Thymus (tissue), 11 donors: ENCODE measurements around the gene NUBPL. TPM values are rescaled to one million over a fixed set of nuclear protein-coding genes. Genes with fewer than 3 reads are reported as not detected.

Experiments used
- DNase-seq, 9 donors: peaks; one replicate each; pipeline ENCODE4 v3.0.0-alpha.2; 2013; ENCODE audit warnings: low spot score in 9 of 9, low read depth in 6 of 9, missing footprints in 1 of 9
- H3K27ac ChIP-seq, 2 donors: one replicate each; pipeline ENCODE4 v1.5.1; 2013; ENCODE audit warnings: control low read depth in 1 of 2, low read depth in 1 of 2, low read length in 1 of 2, mild to moderate bottlenecking in 1 of 2, moderate library complexity in 1 of 2
- H3K27me3 ChIP-seq, 2 donors: one replicate each; pipeline ENCODE4 v1.5.1; 2013; ENCODE audit warnings: low read length in 1 of 2; ENCODE audit not compliant: control insufficient read depth in 2 of 2, insufficient read depth in 1 of 2
- H3K36me3 ChIP-seq, 2 donors: one replicate each; pipeline ENCODE4 v1.5.1; 2013; ENCODE audit warnings: low read length in 1 of 2, mild to moderate bottlenecking in 1 of 2, moderate library complexity in 1 of 2; ENCODE audit not compliant: control insufficient read depth in 2 of 2, insufficient read depth in 2 of 2
- H3K4me1 ChIP-seq, 2 donors: one replicate each; pipeline ENCODE4 v1.5.1; 2013; ENCODE audit warnings: low read length in 2 of 2; ENCODE audit not compliant: control insufficient read depth in 2 of 2, insufficient read depth in 2 of 2
- H3K4me3 ChIP-seq, 2 donors: one replicate each; pipeline ENCODE4 v1.5.1; 2013; ENCODE audit warnings: low read length in 2 of 2, control low read depth in 1 of 2, mild to moderate bottlenecking in 1 of 2
- H3K9me3 ChIP-seq, 2 donors: one replicate each; pipeline ENCODE4 v1.5.1; 2013; ENCODE audit warnings: low read length in 1 of 2, mild to moderate bottlenecking in 1 of 2; ENCODE audit not compliant: control insufficient read depth in 2 of 2, insufficient read depth in 1 of 2
- WGBS: extraction: QIAGEN DNeasy Blood & Tissue Kit; methylation state at CpG from one replicate; pipeline ENCODE4 v1.1.7; 2013; 5-methylcytosine and 5-hydroxymethylcytosine counted together
- polyA plus RNA-seq: library from polyadenylated mRNA; stranded (reverse); fragments of 200-250 nt; gene quantifications from one replicate; pipeline ENCODE4 v1.2.3, GENCODE V29; 2013
- total RNA-seq: library from RNA; stranded (reverse); fragments of 120-200 nt; gene quantifications from one replicate; pipeline ENCODE4 v1.2.4, GENCODE V29; 2013
- donor health status: healthy.

Gene NUBPL
- total and polyA plus RNA-seq, 2 donors, result 7.4 to 14.2 TPM

DNA sequence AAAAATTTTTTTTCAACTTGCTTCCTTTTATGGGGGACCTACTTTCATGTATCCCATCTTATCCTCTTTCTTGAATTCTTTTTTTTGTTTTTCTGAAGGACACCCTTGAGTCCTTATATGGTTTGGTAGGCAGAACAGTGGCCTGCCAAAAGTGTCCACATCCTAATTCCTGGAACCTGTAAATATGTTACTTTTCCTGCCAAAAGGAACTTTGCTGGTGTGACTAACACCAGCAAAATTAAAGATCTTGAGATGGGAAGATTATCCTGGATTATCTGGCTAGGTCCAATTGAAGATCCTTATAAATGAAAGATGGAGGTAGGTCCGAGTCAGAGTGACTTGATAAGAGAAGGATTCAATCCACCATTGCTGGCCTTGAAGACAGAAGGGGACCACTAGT, 5.3 kb downstream of the NUBPL start:
- Histone ChIP-seq H3K36me3 (no peaks in the 10 kb centered on the region), H3K27ac (no peak overlapping the region), H3K4me3 (no peak overlapping the region), H3K4me1 (peaks cover 0 to 5% of the 10 kb centered on the region in 2 donors), H3K9me3 (no peaks in the 10 kb centered on the region), H3K27me3 (no peaks in the 10 kb centered on the region)
- DNase-seq, result no peak
- WGBS, result 98% methylated on average over 1 of the region's 1 CpG

DNA sequence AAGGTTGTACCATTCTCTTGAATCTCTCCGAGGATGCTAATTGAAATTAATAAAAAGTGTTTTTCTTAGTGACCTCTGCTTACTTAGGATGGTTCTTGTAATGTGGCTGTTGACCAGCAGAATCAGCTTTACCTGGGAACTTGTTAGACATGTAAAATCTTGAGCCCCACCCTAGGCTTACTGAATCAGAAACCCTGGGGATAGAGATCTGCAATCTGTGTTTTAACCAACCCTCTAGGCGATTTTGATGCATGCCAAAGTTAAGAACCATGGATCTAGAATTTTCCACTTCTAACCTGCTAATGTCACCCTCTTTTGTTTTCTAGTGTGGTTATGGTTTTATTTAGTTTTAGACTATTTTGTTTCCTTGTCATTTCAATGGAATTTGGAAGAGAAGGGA, 6.5 kb downstream of the NUBPL start:
- WGBS, result 97% methylated on average over 2 of the region's 2 CpGs
- DNase-seq, result no peak
- no peaks in the 10 kb centered on the region for H3K27me3 ChIP-seq
- H3K9me3 ChIP-seq, result no peaks in the 10 kb centered on the region
- no peaks in the 10 kb centered on the region for H3K4me1 ChIP-seq
- H3K36me3 ChIP-seq, result no peaks in the 10 kb centered on the region
- no peak overlapping the region for H3K4me3 ChIP-seq
- H3K27ac ChIP-seq, result peak overlapping the region in 1 of 2 donors; percentile 39

DNA sequence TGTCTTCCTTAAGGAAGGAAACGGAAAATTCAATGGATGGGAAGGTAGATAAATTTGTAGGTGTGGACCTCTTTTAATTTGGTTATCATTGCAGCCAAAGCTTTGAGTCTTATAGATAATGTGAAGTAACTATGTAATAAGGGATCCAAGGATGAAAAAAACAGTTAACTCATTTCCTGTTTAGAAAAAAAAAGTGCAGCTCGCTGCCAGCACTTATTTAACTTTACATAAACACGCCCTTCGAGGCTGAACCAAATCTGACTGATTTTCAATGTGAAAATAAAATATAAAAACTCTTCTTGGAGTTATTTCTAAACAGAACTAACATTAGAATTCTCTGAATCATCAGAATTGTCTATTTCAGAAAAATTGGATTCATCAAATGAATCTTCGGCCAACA, 7.0 kb downstream of the NUBPL start:
- DNase-seq, result no peak
- Histone ChIP-seq H3K36me3 (no peaks in the 10 kb centered on the region), H3K4me1 (no peaks in the 10 kb centered on the region), H3K4me3 (no peak overlapping the region), H3K27ac (peak overlapping the region in 1 of 2 donors; percentile 39), H3K27me3 (no peaks in the 10 kb centered on the region), H3K9me3 (no peaks in the 10 kb centered on the region)
- WGBS, result 61% methylated on average over 5 of the region's 5 CpGs

DNA sequence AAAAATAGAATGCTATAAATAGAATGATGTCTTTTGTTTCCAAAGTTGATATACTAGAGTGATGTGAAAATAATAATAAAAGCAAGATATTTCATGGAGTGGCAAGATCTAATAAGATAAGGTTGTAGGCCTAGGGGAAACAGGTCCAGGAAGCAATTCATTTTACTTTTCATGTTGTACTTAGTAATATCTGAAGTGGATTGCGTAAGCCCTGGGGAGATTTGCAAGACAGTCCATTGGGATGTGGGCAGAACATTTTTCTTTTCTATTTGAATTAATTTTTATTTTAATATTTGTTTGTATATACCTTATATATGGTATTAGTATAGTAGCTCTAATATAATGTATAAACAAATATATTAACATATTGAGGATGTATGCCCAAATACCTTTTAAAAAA, 7.5 kb downstream of the NUBPL start:
- Histone ChIP-seq H3K36me3 (no peaks in the 10 kb centered on the region), H3K4me3 (no peak overlapping the region), H3K9me3 (no peaks in the 10 kb centered on the region), H3K27me3 (no peaks in the 10 kb centered on the region), H3K27ac (no peak overlapping the region), H3K4me1 (no peaks in the 10 kb centered on the region)
- DNase-seq, result no peak
- WGBS, result 97% methylated on average over 1 of the region's 1 CpG

DNA sequence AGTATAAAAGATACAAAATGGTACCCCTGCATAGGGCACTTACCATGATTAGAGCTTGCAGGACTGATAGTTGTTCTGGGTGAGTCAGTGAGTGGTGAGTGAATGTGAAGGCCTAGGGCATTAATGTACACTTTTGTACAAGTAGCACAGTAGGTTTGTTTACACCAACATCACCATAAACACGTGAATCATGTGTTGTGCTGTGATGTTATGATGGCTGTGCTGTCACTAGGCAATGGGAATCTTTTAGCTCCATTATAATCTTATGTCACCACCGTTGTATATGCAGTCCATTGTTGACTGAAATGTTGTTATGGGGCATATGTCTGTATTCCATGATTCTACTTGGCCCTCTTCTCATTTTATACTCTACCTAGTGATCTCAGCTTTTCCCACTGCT, 11.8 kb downstream of the NUBPL start:
- DNase-seq, result no peak
- H3K36me3 ChIP-seq, result no peaks in the 10 kb centered on the region
- H3K4me3 ChIP-seq, result no peak overlapping the region
- H3K27me3 ChIP-seq, result no peaks in the 10 kb centered on the region
- H3K27ac ChIP-seq, result no peak overlapping the region
- H3K9me3 ChIP-seq, result no peaks in the 10 kb centered on the region
- 95% methylated on average over 2 of the region's 2 CpGs for WGBS
- no peaks in the 10 kb centered on the region for H3K4me1 ChIP-seq

DNA sequence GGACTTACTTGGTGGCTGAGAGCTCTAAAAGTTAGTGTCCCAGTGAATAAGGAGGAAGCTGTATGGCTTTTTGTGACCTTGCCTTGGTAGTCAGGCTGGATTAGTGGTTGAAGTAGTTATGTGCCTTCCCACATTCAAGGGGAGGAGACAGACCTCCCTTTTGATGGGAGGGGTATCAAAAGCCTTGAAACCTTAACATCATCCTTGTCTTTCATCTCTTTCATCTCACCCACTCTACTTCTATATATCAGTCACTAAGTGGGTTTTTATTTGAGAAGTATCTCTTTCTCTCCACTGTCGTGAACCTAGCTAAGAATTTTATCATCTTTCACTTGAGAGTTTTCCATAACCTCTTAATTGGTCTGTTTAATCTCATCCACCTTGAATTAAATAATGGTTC, 15.7 kb downstream of the NUBPL start:
- no peak overlapping the region for H3K4me3 ChIP-seq
- WGBS, result 93% methylated on average over 1 of the region's 1 CpG
- no peaks in the 10 kb centered on the region for H3K27me3 ChIP-seq
- no peaks in the 10 kb centered on the region for H3K4me1 ChIP-seq
- no peaks in the 10 kb centered on the region for H3K9me3 ChIP-seq
- no peak overlapping the region for H3K27ac ChIP-seq
- no peak for DNase-seq
- H3K36me3 ChIP-seq, result no peaks in the 10 kb centered on the region

DNA sequence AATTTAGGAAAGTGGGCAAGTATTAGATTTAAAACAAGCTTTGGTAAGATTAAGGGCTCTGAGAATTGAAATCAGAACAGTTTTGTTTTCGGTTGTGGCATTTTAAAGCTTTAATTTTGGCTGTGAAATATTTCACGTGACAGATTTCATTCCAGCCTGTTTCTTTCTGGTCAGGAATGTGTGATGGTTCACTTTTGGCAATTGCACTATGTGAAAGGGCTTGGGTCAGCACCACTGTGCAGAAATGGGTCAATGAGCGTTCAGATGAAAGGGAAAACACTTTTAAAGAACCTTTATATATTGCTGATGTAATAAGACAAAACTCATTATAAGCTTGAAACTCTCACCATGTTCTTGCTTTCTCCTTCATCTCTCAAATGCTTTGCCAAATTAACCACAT, 17.1 kb downstream of the NUBPL start:
- no peaks in the 10 kb centered on the region for H3K4me1 ChIP-seq
- no peaks in the 10 kb centered on the region for H3K36me3 ChIP-seq
- H3K27ac ChIP-seq, result no peak overlapping the region
- H3K9me3 ChIP-seq, result no peaks in the 10 kb centered on the region
- no peak for DNase-seq
- 62% methylated on average over 3 of the region's 3 CpGs for WGBS
- no peaks in the 10 kb centered on the region for H3K27me3 ChIP-seq
- H3K4me3 ChIP-seq, result no peak overlapping the region

DNA sequence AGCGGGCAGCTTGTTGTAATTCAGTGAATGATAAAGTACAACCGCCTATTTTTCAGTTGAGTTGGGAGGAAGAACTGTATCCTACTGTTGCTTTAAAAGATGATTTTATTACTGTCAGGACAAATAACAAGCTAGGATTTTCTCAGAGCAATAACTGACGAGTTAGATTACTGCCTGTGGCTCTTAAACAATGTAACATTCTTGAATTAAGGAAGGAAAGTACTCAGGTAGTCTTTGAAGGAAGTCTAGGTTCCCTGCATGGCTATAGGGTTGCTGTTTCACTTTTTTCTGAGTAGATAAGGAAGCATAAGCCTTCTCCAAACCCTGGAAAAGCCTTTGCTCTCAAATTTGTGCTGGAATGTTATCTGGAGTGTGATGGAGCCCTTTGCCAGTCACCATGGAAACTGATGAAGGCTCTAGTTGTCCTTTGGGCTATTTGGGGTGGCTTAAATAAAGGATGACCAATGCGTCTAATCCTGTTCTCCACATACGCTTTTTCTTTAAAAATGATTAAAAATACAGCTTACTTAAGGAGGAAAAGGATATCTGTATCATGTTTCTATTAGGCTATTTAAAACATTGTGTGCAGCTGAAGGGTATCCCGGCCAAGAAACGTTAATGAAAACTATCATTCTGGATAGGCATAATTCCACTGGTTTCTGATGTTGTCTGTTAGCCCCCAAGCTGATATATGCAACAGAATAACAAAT, 17.7 kb downstream of the NUBPL start:
- H3K36me3 ChIP-seq, result no peaks in the 10 kb centered on the region
- H3K27me3 ChIP-seq, result no peaks in the 10 kb centered on the region
- no peak for DNase-seq
- WGBS, result 74% methylated on average over 7 of the region's 7 CpGs
- no peaks in the 10 kb centered on the region for H3K4me1 ChIP-seq
- H3K27ac ChIP-seq, result no peak overlapping the region
- H3K9me3 ChIP-seq, result no peaks in the 10 kb centered on the region
- no peak overlapping the region for H3K4me3 ChIP-seq

DNA sequence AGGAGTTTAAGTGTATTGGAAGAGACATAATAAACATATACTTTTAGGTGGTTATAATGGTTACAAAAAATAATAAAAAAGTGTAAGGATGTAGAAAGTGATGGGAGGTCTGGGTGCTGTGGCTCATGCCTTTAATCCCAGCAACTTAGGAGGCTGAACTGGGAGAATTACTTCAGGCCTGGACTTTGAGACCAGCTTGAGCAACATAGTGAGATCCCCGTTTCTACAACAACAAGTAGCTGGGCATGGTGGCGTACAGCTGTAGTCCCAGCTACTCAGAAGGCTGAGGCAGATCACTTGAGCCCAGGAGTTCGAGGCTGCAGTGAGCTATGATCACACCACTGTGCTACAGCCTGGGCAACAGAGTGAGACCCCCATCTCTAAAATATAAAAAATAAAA, 19.0 kb downstream of the NUBPL start:
- no peaks in the 10 kb centered on the region for H3K4me1 ChIP-seq
- no peak for DNase-seq
- 97% methylated on average over 3 of the region's 3 CpGs for WGBS
- no peaks in the 10 kb centered on the region for H3K9me3 ChIP-seq
- no peaks in the 10 kb centered on the region for H3K36me3 ChIP-seq
- no peaks in the 10 kb centered on the region for H3K27me3 ChIP-seq
- no peak overlapping the region for H3K4me3 ChIP-seq
- H3K27ac ChIP-seq, result no peak overlapping the region
